ENCODE measurements around the gene MBLAC1.

DNA sequence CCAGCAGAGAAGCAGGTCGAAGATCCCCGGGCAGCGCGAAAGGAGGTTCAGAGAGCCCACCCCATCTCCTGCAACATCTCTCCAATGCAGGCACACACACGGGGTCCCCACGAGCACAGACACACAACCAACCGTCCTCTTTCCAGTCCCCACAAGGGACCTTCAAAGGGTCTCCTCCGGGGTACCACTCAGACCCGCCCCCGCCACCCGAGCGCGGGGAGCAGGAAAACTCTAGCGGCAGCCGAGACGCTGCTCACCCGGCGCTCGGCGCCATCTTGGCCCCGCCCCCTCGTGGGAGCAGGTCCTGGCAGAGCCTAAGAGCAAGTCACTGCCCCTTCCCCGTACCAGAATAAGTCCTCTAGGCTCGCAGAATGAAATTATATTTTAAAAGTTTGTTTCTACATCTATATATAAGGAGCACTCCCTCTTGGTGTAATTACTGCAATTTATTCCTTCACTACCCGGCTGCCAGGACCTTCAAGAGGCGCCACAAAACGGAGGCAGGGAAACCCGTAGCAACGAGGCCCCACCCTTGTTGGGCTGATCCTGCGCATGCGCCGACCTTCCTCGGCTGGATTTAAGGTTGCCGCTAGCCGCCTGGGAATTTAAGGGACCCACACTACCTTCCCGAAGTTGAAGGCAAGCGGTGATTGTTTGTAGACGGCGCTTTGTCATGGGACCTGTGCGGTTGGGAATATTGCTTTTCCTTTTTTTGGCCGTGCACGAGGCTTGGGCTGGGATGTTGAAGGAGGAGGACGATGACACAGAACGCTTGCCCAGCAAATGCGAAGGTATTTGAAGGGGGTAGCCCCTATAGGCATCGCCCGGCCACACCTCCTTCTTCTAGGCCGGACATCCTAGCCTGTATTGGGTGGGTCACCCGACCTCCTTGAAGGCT is 7.4 kb upstream of the MBLAC1 start, which contains the start of the genes CNPY4 and TAF6:
- TF ChIP-seq, protein P1, sequence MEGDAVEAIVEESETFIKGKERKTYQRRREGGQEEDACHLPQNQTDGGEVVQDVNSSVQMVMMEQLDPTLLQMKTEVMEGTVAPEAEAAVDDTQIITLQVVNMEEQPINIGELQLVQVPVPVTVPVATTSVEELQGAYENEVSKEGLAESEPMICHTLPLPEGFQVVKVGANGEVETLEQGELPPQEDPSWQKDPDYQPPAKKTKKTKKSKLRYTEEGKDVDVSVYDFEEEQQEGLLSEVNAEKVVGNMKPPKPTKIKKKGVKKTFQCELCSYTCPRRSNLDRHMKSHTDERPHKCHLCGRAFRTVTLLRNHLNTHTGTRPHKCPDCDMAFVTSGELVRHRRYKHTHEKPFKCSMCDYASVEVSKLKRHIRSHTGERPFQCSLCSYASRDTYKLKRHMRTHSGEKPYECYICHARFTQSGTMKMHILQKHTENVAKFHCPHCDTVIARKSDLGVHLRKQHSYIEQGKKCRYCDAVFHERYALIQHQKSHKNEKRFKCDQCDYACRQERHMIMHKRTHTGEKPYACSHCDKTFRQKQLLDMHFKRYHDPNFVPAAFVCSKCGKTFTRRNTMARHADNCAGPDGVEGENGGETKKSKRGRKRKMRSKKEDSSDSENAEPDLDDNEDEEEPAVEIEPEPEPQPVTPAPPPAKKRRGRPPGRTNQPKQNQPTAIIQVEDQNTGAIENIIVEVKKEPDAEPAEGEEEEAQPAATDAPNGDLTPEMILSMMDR (IDR thresholded peaks at IDR 0.05; ENCODE audit: low read length), result no peak
- no peak for TF ChIP-seq EZH2 (IDR thresholded peaks at IDR 0.05; ENCODE audit: borderline replicate concordance, low read length)
